SU-DHL-6 (cell line): ENCODE results near the gene TPM3.

Experiments used
- CTCF ChIP-seq: fragments of 200-600 bp; sonication (generic); IDR thresholded peaks from one replicate; pipeline ENCODE4 v1.5.1; 2017; ENCODE audit warnings: antibody characterized with exemption, mild to moderate bottlenecking, low read length, moderate library complexity; ENCODE audit not compliant: insufficient read depth, poor library complexity, severe bottlenecking
- EZH2phosphoT487 ChIP-seq: fragments of 200-600 bp; sonication (generic), shearing (Covaris generic); conservative IDR thresholded peaks from 2 replicates; pipeline ENCODE4 v1.6.1; 2018; ENCODE audit warnings: mild to moderate bottlenecking, antibody characterized with exemption, low read length, moderate library complexity, mixed read lengths

- TF ChIP-seq CTCF (no peak), EZH2phosphoT487 (no peak)
Observed at GRCh38 chr1:154171223-154171583, 20.7 kb downstream of the TPM3 start.
